Measurements from ENCODE around the gene PARP2. TPM values are rescaled to one million over a fixed set of nuclear protein-coding genes. Genes with fewer than 3 reads are reported as not detected.

Gene PARP2
- total and polyA plus RNA-seq, 9 of the 15 experiments (the other 6 are each of a cell fraction or from before 2014, with no cell fraction given), result 19.7 to 50.5 (median 29.9) TPM

- H3K36me3 ChIP-seq (ENCODE audit: control insufficient read depth, insufficient read depth, low read length), result peaks cover 14% of the 10 kb centered on the region; the same call in 2 of the 3 replicates
- DNase-seq (ENCODE audit: extremely low read depth in 1 of 4, low spot score in 3 of 4) (peak; percentile 70 to 89 (median 74)), FAIRE-seq (peak; percentile 84), ATAC-seq (peak; percentile 89)
- ChIA-PET POLR2A (interaction anchor here (1.6 kb wide), 1 partner anchor 13 kb away, joined by 3 read pairs; no protein-coding TSS in a partner anchor), CTCF (ENCODE audit: low intra/inter-chr PET ratio) (interaction anchor here (0.7 kb wide), 1 partner anchor 387 kb away, joined by 3 read pairs; no protein-coding TSS in a partner anchor)
- H3K27ac ChIP-seq (ENCODE audit: extremely low read depth, low read depth, low read length), result peak within 1 kb of the TSS; percentile 25
- H3K9me1 ChIP-seq (ENCODE audit: control insufficient read depth, insufficient read depth, low read length), result peaks cover 5% of the 10 kb centered on the region
- intact Hi-C loops (cut with micrococcal nuclease) (no loop called here), in situ Hi-C loops (cut with MboI) (no loop called here)
- BruUV-seq (replicated peaks), result TSS peak; percentile 76
- no peaks in the 10 kb centered on the region for H4K20me1 ChIP-seq (replicated peaks; ENCODE audit: control insufficient read depth, insufficient read depth, low read length)
- H2AFZ ChIP-seq (ENCODE audit: low read depth, low read length), result peak within 1 kb of the TSS; percentile 95
- H3K9me3 ChIP-seq (replicated peaks; ENCODE audit: control insufficient read depth, insufficient read depth, low read depth, low read length), result no peaks in the 10 kb centered on the region
- H3K27me3 ChIP-seq (ENCODE audit: control insufficient read depth in 2 of 2, insufficient read depth in 2 of 2, low read length in 2 of 2), result no peaks in the 10 kb centered on the region
- H3K4me3 ChIP-seq, result peak within 1 kb of the TSS; percentile 64
- H3K9ac ChIP-seq (ENCODE audit: insufficient read depth in 1 of 2, low read depth in 2 of 2, low read length in 2 of 2), result peak within 1 kb of the TSS; percentile 55 to 85
- peak within 1 kb of the TSS; percentile 91 for H3K4me2 ChIP-seq (ENCODE audit: insufficient read depth, low read length)
- under 1% methylated on average over 27 of the region's 27 CpGs for WGBS (ENCODE audit: insufficient coverage, low coverage, missing lambda C conversion rate)
- H3K4me1 ChIP-seq (replicated peaks in 1 of 2; ENCODE audit: control insufficient read depth in 2 of 2, insufficient read depth in 2 of 2, low read length in 2 of 2), result peaks cover 0 to 31% of the 10 kb centered on the region in 2 experiments; a peak in 3 of 5 replicates
- peaks cover 26% of the 10 kb centered on the region for H3K79me2 ChIP-seq (ENCODE audit: control insufficient read depth, insufficient read depth, low read length)
- TF ChIP-seq ZNF143 (CRISPR knock-in tag; IDR thresholded peaks at IDR 0.05) (no peak), ARNT (IDR thresholded peaks at IDR 0.05) (peak; percentile 31 to 52; a peak in 1 of 4 replicates), CEBPG (CRISPR knock-in tag; IDR thresholded peaks at IDR 0.05) (no peak), CEBPG (tag; conservative IDR thresholded peaks at IDR 0.05 in 1 of 2, IDR thresholded peaks at IDR 0.05 in 1 of 2) (no peak), ADNP (tag; IDR thresholded peaks at IDR 0.05) (no peak), ZNF431 (CRISPR knock-in tag; IDR thresholded peaks at IDR 0.05) (no peak), ATF4 (CRISPR knock-in tag; IDR thresholded peaks at IDR 0.05) (no peak), CTBP1 (IDR thresholded peaks at IDR 0.05; ENCODE audit: borderline replicate concordance) (peak; percentile 68; the same call in 1 of the 2 replicates), TAF1 (IDR thresholded peaks at IDR 0.05; ENCODE audit: control insufficient read depth, extremely low read depth, insufficient read depth, low read length, severe bottlenecking) (no peak), TRIM24 (IDR thresholded peaks at IDR 0.05) (no peak), NUFIP1 (IDR thresholded peaks at IDR 0.05; ENCODE audit: partially characterized antibody) (no peak), ELF4 (CRISPR knock-in tag; IDR thresholded peaks at IDR 0.05) (no peak), SMAD2 (IDR thresholded peaks at IDR 0.05; ENCODE audit: low read depth, low read length) (no peak), E2F6 (IDR thresholded peaks at IDR 0.05; ENCODE audit: borderline replicate concordance in 1 of 2, extremely low read depth in 1 of 2, insufficient read depth in 1 of 2, insufficient read length in 1 of 2, low read depth in 1 of 2, low read length in 1 of 2, poor library complexity in 1 of 2, severe bottlenecking in 1 of 2) (peak in 1 of 2 experiments; percentile 32), FOXP4 (CRISPR knock-in tag; IDR thresholded peaks at IDR 0.05; ENCODE audit: borderline replicate concordance) (no peak), RBBP5 (IDR thresholded peaks at IDR 0.05; ENCODE audit: borderline replicate concordance, insufficient read depth, low read length, poor library complexity, severe bottlenecking) (peak; percentile 96), NRF1 (conservative IDR thresholded peaks at IDR 0.05 in 1 of 2, IDR thresholded peaks at IDR 0.05 in 1 of 2) (no peak)
Measured at GRCh38 chr14:20305265-20306078, 38.0 kb upstream of the PARP2 start, which contains the start of gene TTC5. TSS of gene TTC5 (minus strand) at chr14:20305951. CDS start at chr14:20305937, 14 bp downstream.

Data from K562 (cell line).